ENCODE results near the gene SLC26A5.

GRCh38 chr7:103425177-103425576 is 20.8 kb downstream of the SLC26A5 start:
- TF ChIP-seq, protein P1, sequence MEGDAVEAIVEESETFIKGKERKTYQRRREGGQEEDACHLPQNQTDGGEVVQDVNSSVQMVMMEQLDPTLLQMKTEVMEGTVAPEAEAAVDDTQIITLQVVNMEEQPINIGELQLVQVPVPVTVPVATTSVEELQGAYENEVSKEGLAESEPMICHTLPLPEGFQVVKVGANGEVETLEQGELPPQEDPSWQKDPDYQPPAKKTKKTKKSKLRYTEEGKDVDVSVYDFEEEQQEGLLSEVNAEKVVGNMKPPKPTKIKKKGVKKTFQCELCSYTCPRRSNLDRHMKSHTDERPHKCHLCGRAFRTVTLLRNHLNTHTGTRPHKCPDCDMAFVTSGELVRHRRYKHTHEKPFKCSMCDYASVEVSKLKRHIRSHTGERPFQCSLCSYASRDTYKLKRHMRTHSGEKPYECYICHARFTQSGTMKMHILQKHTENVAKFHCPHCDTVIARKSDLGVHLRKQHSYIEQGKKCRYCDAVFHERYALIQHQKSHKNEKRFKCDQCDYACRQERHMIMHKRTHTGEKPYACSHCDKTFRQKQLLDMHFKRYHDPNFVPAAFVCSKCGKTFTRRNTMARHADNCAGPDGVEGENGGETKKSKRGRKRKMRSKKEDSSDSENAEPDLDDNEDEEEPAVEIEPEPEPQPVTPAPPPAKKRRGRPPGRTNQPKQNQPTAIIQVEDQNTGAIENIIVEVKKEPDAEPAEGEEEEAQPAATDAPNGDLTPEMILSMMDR (IDR thresholded peaks at IDR 0.05) = no peak
- no peak for TF ChIP-seq POLR2A (IDR thresholded peaks at IDR 0.05)
